GM12873 (cell line): ENCODE measurements around the gene JAZF1.

ENCODE experiments used
- TF ChIP-seq, protein P1 (sequence below): IDR thresholded peaks from 2 replicates; pipeline ENCODE4 v1.5.1; 2012; ENCODE audit warnings: low read depth, mild to moderate bottlenecking, moderate library complexity, low read length, control low read depth; ENCODE audit not compliant: insufficient read depth; ENCODE audit errors: missing control alignments

Gene JAZF1

DNA sequence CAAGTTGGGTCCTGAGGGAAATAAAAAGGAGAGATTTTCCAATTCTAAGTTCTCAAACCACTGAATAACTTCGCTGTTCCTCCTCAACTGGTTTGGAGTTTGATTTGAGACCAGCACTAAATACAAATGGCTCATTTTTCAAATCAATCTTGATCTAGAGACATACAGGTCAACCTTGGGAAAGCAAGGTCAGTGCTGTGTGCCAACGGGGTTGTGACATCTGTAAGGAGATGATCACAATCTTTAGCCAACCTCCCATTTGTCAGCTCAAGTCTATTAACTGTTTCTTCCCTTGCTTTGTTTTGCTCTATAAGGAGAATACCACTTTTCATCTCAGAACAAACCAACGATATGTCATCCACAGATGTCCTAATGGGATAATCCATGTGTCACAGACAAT, 309.5 kb downstream of the JAZF1 start:
- TF ChIP-seq, protein P1, sequence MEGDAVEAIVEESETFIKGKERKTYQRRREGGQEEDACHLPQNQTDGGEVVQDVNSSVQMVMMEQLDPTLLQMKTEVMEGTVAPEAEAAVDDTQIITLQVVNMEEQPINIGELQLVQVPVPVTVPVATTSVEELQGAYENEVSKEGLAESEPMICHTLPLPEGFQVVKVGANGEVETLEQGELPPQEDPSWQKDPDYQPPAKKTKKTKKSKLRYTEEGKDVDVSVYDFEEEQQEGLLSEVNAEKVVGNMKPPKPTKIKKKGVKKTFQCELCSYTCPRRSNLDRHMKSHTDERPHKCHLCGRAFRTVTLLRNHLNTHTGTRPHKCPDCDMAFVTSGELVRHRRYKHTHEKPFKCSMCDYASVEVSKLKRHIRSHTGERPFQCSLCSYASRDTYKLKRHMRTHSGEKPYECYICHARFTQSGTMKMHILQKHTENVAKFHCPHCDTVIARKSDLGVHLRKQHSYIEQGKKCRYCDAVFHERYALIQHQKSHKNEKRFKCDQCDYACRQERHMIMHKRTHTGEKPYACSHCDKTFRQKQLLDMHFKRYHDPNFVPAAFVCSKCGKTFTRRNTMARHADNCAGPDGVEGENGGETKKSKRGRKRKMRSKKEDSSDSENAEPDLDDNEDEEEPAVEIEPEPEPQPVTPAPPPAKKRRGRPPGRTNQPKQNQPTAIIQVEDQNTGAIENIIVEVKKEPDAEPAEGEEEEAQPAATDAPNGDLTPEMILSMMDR, result no peak

DNA sequence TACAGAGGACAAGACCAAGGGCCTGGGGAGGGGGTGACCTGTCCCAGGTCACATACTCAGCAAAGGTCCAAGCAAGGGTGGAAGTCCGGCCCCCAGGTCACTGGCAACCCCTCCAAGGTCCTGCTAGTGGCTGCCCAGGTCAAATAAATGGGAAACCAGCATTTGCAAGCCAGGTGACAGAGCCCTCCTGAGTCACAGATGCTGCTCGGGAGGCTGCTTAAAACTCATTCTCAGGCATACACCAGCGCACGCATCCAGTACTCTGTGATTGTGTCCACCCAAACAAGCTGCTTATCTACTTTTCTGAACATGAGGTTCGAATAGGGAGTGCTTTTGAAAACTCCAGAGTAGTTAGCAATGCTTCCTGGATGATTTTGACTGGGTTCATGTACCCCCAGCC, 310.0 kb downstream of the JAZF1 start:
- TF ChIP-seq, protein P1, result no peak

DNA sequence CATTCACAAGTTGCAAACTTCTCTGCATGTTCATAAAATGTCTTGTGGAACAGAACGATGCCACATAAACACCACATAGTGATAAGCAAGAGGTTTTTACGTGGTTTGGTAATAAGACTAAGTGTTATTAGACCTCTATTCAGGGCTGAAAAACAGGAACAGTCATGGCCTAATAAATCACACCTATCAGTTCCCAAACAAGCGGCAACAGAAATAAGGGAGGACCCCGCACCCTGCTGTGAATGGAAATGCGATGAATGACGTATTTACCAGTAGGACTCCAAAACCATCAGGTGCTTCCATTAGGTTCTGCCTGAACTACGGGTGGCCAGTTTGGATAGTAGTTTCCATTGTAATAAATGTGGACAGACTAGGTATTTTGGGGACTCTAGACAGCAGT, 311.5 kb downstream of the JAZF1 start:
- TF ChIP-seq, protein P1, result no peak

DNA sequence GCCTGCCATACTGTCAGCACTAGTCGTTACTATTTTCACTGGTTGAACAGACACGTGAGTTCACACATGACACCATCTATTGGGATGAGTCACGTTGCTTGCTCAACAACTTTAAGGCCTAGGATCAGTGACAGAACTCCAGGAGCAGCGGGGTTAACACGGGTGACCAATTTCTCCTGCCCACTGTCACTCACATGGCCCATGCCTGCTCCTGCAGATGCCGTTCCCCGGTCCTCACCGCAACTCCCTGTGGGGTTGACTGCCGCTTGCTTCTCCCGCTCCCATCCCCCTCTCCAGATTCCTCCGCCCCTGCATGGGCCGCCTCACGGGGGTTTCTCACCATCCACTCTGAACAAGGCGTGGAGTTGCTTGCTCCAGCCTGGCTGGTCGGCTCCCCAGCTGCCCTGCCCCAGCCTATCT, 312.5 kb downstream of the JAZF1 start:
- TF ChIP-seq, protein P1, result no peak

DNA sequence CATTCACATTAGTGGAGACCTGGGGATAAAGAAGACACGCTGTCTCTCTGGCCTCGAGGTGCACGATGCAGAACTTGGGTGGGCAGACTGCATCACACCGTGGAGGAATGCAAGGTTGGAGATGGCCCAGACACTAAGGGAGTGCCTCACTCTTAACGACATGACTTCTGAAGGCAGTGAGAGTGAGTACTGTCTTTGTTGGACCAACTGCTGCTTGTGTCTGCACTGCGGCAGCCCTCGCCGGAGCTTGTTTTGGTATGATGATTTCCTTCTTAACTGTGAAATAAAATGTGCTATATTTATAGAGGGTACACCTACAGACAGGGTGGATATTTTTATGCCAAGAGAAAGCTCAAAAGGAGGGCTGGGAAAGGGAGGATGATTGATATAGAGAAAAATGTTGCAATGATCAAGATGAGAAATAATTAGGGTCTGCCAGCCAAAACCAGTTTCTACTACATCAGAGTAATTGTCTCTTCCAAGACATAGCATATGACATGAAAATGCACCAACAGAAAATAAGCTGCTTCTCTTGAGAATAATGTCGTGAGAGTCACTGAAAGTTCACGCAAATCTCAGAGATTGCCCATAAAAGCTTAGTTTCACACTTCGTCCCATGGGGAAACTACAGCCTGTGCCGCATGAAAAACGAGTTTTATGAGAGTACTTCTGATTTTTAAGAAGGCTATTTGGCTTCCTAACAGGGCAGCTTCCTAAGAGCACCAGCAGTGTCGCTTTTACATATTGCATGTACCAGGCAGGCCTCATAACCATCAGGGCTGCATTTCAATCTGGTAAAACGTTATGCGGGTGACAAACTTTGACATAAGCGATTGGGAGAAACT, 313.5 kb downstream of the JAZF1 start:
- TF ChIP-seq, protein P1, result no peak

DNA sequence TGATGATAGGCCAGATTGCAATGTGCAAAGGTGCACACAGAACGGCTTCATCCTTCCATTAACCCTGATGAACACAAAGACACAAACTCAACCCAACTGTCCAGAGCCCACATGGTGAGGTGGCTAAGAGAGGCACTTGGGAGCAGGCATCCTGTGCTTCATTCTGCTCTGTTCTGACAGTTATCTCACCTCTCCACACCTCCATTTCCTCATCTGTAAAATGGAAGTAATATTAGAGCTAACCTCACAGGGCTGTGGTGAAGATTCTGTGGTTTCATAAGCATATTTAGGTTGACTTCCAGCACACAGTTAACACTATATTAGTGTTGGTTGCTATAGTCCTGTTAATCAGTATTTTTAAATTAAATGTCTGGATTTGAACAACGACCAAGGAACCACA, 314.3 kb downstream of the JAZF1 start:
- TF ChIP-seq, protein P1, result no peak

DNA sequence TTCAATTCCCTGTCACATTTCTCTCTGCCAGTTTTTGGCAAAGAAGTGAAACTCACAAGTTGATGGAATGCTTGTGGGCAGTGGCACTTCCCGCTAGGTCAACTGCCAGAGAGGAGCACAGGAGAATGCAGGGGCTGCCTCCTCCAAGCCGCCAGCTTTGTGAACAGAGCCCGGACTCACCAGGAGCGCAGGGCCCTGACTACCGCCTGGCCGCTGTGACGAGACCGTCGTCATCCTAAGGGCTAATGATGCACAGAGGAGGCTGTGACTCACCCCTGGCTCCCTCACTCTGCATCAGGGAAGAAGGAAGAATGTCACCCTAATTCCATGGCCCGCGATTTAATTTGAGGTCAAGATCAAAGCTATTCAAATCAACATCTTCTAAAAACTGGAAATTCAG, 316.7 kb downstream of the JAZF1 start:
- TF ChIP-seq, protein P1, result no peak
